ENCODE data around the gene GANC. TPM values are rescaled to one million over a fixed set of nuclear protein-coding genes. Genes with fewer than 3 reads are reported as not detected.

The GANC gene
- total and polyA plus RNA-seq, 2 experiments from 2014 or later: 7.4 to 12.6 TPM

GRCh38 chr15:42324308-42324707 lies 51.3 kb downstream of the GANC start (continued):
- no peak for TF ChIP-seq EZH2 (IDR thresholded peaks at IDR 0.05; ENCODE audit: low read depth, unreplicated experiment)
- TF ChIP-seq POLR2AphosphoS5 (IDR thresholded peaks at IDR 0.05; ENCODE audit: low read depth): no peak

GRCh38 chr15:42329161-42329560 lies 56.2 kb downstream of the GANC start:
- no peaks in the 10 kb centered on the region for H3F3A ChIP-seq (replicated peaks; ENCODE audit: low read depth)
- no peaks in the 10 kb centered on the region for H4K20me1 ChIP-seq (replicated peaks; ENCODE audit: insufficient read depth)
- no peak overlapping the region for H3K4me2 ChIP-seq
- H3K27ac ChIP-seq (ENCODE audit: low read depth): no peak overlapping the region
- no peak overlapping the region for H3K27ac Mint-ChIP-seq
- no peak for DNase-seq (ENCODE audit: low spot score)
- TF ChIP-seq POLR2AphosphoS5 (IDR thresholded peaks at IDR 0.05; ENCODE audit: low read depth): no peak
- no peaks in the 10 kb centered on the region for H3K36me3 Mint-ChIP-seq (ENCODE audit: low read depth)
- H2AFZ ChIP-seq: no peak overlapping the region
- no peaks in the 10 kb centered on the region for H3K4me1 ChIP-seq (ENCODE audit: insufficient read depth)
- H3K4me3 Mint-ChIP-seq: no peak overlapping the region
- H3K27me3 Mint-ChIP-seq (ENCODE audit: insufficient read depth, low read depth, poor library complexity): no peaks in the 10 kb centered on the region
- no peaks in the 10 kb centered on the region for H3K27me3 ChIP-seq (ENCODE audit: insufficient read depth)
- no peak for ATAC-seq
- H3K4me3 ChIP-seq: no peak overlapping the region
- H3K4me1 Mint-ChIP-seq: no peaks in the 10 kb centered on the region
- H3K79me2 ChIP-seq (replicated peaks; ENCODE audit: insufficient read depth): no peaks in the 10 kb centered on the region
- H3K9me2 ChIP-seq (ENCODE audit: insufficient read depth): no peaks in the 10 kb centered on the region
- H3K36me3 ChIP-seq (ENCODE audit: insufficient read depth): no peaks in the 10 kb centered on the region
- no peaks in the 10 kb centered on the region for H3K9me3 Mint-ChIP-seq

- no peak for ATAC-seq
- no peaks in the 10 kb centered on the region for H3K79me2 ChIP-seq (replicated peaks; ENCODE audit: insufficient read depth)
- H3K36me3 Mint-ChIP-seq (ENCODE audit: low read depth): peaks cover 4% of the 10 kb centered on the region
- H3K27me3 ChIP-seq (ENCODE audit: insufficient read depth): no peaks in the 10 kb centered on the region
- no peak overlapping the region for H3K4me2 ChIP-seq
- H3K4me1 ChIP-seq (ENCODE audit: insufficient read depth): no peaks in the 10 kb centered on the region
- H3K27ac Mint-ChIP-seq: no peak overlapping the region
- peaks cover 5% of the 10 kb centered on the region for H3K9me3 Mint-ChIP-seq
- H3K36me3 ChIP-seq (ENCODE audit: insufficient read depth): no peaks in the 10 kb centered on the region
- no peak overlapping the region for H3K4me3 ChIP-seq
- H3F3A ChIP-seq (replicated peaks; ENCODE audit: low read depth): no peaks in the 10 kb centered on the region
- H3K4me3 Mint-ChIP-seq: no peak overlapping the region
- H2AFZ ChIP-seq: no peak overlapping the region
- no peaks in the 10 kb centered on the region for H4K20me1 ChIP-seq (replicated peaks; ENCODE audit: insufficient read depth)
- no peaks in the 10 kb centered on the region for H3K4me1 Mint-ChIP-seq
- H3K27me3 Mint-ChIP-seq (ENCODE audit: insufficient read depth, low read depth, poor library complexity): no peaks in the 10 kb centered on the region
- no peak for DNase-seq (ENCODE audit: low spot score)
- no peaks in the 10 kb centered on the region for H3K9me2 ChIP-seq (ENCODE audit: insufficient read depth)
- H3K27ac ChIP-seq (ENCODE audit: low read depth): no peak overlapping the region
- TF ChIP-seq CTCF (conservative IDR thresholded peaks at IDR 0.05; ENCODE audit: low read depth in 2 of 2) (no peak), JUNB (IDR thresholded peaks at IDR 0.05; ENCODE audit: unreplicated experiment) (no peak), ZNF462 (CRISPR knock-in tag; IDR thresholded peaks at IDR 0.05) (no peak), EZH2phosphoT487 (IDR thresholded peaks at IDR 0.05; ENCODE audit: unreplicated experiment) (no peak), ETS1 (IDR thresholded peaks at IDR 0.05) (no peak), POLR2AphosphoS5 (IDR thresholded peaks at IDR 0.05; ENCODE audit: low read depth) (no peak), STAT1 (IDR thresholded peaks at IDR 0.05; ENCODE audit: unreplicated experiment) (no peak), ZNF114 (CRISPR knock-in tag; IDR thresholded peaks at IDR 0.05) (no peak)
Observed at GRCh38 chr15:42329992-42330391, 57.0 kb downstream of the GANC start.

All from GM23338 (cell line).